SK-N-SH treated with all-trans-retinoic acid at 6 μM for 48 hours (cell line): ENCODE data around the gene RHO.

ENCODE experiments used
- ATAC-seq: fragments of 200-7000 bp; cut with Tn5 transposase; 3 replicates; pipeline ENCODE4 v1.9.1; 2020; ENCODE audit warnings: mild to moderate bottlenecking, moderate library complexity
- ARNTL ChIP-seq: fragments of 450-650 bp; formaldehyde crosslinking; IDR thresholded peaks from 2 replicates; pipeline ENCODE4 v1.5.0; 2020; ENCODE audit warnings: low read depth, mild to moderate bottlenecking, moderate library complexity, borderline replicate concordance
- BACH2 ChIP-seq: fragments of 250-450 bp; sonication (Bioruptor Pico); IDR thresholded peaks from 2 replicates; pipeline ENCODE4 v1.9.0; 2021; ENCODE audit warnings: mild to moderate bottlenecking, borderline replicate concordance
- CSDC2 ChIP-seq: fragments of 250-450 bp; sonication (Bioruptor Pico); IDR thresholded peaks from 2 replicates; pipeline ENCODE4 v1.5.0; 2020; ENCODE audit warnings: mild to moderate bottlenecking, moderate library complexity
- ESRRG ChIP-seq: fragments of 250-450 bp; sonication (Bioruptor Pico); IDR thresholded peaks from 2 replicates; pipeline ENCODE4 v1.6.1; 2021; ENCODE audit warnings: mild to moderate bottlenecking
- GLIS3 ChIP-seq: fragments of 250-450 bp; sonication (Bioruptor Pico); IDR thresholded peaks from 2 replicates; pipeline ENCODE4 v1.5.0; 2020; ENCODE audit warnings: mild to moderate bottlenecking, moderate library complexity
- ISL1 ChIP-seq: fragments of 250-450 bp; sonication (Bioruptor Pico); IDR thresholded peaks from 2 replicates; pipeline ENCODE4 v2.1.2; 2022; ENCODE audit warnings: mild to moderate bottlenecking, moderate library complexity
- PPARA ChIP-seq: fragments of 250-450 bp; sonication (Bioruptor Pico); IDR thresholded peaks from 2 replicates; pipeline ENCODE4 v1.5.0; 2020; ENCODE audit warnings: mild to moderate bottlenecking, borderline replicate concordance
- RARB ChIP-seq: fragments of 250-450 bp; sonication (Bioruptor Pico); IDR thresholded peaks from 2 replicates; pipeline ENCODE4 v1.8.0; 2021; ENCODE audit warnings: mild to moderate bottlenecking, moderate library complexity
- SNAI2 ChIP-seq: fragments of 250-450 bp; sonication (Bioruptor Pico); IDR thresholded peaks from 2 replicates; pipeline ENCODE4 v1.5.0; 2020; ENCODE audit warnings: mild to moderate bottlenecking, moderate library complexity
- TOX ChIP-seq: fragments of 250-450 bp; sonication (Bioruptor Pico); IDR thresholded peaks from 2 replicates; pipeline ENCODE4 v1.8.0; 2021; ENCODE audit warnings: mild to moderate bottlenecking, moderate library complexity, borderline replicate concordance
- ZFP3 ChIP-seq: fragments of 250-450 bp; sonication (Bioruptor Pico); IDR thresholded peaks from 2 replicates; pipeline ENCODE4 v1.5.0; 2020; ENCODE audit warnings: mild to moderate bottlenecking, moderate library complexity
- ZNF565 ChIP-seq: fragments of 450-650 bp; formaldehyde crosslinking; conservative IDR thresholded peaks from 2 replicates; pipeline ENCODE4 v1.5.0; 2020; ENCODE audit warnings: low read depth, mild to moderate bottlenecking, moderate library complexity
- ZNF70 ChIP-seq: fragments of 450-650 bp; formaldehyde crosslinking; IDR thresholded peaks from 2 replicates; pipeline ENCODE4 v1.5.0; 2020; ENCODE audit warnings: mild to moderate bottlenecking, moderate library complexity
- ZNF8 ChIP-seq: fragments of 450-650 bp; formaldehyde crosslinking; IDR thresholded peaks from 2 replicates; pipeline ENCODE4 v1.5.0; 2020; ENCODE audit warnings: mild to moderate bottlenecking, moderate library complexity
- TF ChIP-seq, protein P1 (sequence below): fragments of 250-450 bp; sonication (Bioruptor Pico); IDR thresholded peaks from 2 replicates; pipeline ENCODE4 v1.5.1; 2020; ENCODE audit warnings: low read depth, mild to moderate bottlenecking, moderate library complexity
- TF ChIP-seq, protein P2 (sequence below): fragments of 250-450 bp; sonication (Bioruptor Pico); IDR thresholded peaks from 2 replicates; pipeline ENCODE4 v1.5.0; 2020; ENCODE audit warnings: mild to moderate bottlenecking, moderate library complexity
- TF ChIP-seq, protein P3 (sequence below): fragments of 250-450 bp; sonication (Bioruptor Pico); IDR thresholded peaks from 2 replicates; pipeline ENCODE4 v1.8.0; 2021; ENCODE audit warnings: low read depth, mild to moderate bottlenecking, moderate library complexity, borderline replicate concordance
- TF ChIP-seq, protein P4 (sequence below): fragments of 250-450 bp; sonication (Bioruptor Pico); IDR thresholded peaks from 2 replicates; pipeline ENCODE4 v1.8.0; 2020; ENCODE audit warnings: mild to moderate bottlenecking, moderate library complexity, borderline replicate concordance

Gene RHO

DNA sequence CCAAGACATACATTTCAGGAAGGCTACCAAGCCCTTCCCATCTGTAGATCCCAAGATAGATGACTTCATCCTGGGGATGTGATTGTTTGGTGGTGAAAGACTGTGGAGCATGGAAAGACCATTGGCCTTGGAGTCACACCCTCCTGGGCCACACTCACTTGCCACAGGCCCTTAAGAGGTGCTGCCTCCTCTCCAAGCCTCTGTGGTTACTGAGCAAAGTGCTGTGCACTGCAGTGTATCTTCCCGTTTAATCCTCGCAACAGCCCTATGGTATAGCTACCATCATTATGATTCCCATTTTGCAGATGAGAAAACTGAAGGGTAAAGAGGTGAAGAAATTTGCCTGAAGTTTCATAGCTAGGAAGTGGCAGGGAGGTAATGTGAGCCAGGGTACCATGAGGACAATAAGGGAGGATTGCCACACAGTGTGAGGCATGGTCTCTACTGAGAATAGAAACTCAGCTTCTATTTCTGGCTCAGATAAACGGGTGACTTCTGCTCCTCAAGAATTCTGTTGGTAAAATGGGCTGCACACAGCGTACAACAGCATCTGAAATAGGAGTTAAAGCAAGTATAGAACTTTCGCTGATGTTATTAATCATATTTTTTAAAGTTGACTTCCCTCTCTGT, 23.9 kb upstream of the RHO start:
- no peak for ATAC-seq
- TF ChIP-seq ZNF70 (CRISPR knock-in tag), result no peak

DNA sequence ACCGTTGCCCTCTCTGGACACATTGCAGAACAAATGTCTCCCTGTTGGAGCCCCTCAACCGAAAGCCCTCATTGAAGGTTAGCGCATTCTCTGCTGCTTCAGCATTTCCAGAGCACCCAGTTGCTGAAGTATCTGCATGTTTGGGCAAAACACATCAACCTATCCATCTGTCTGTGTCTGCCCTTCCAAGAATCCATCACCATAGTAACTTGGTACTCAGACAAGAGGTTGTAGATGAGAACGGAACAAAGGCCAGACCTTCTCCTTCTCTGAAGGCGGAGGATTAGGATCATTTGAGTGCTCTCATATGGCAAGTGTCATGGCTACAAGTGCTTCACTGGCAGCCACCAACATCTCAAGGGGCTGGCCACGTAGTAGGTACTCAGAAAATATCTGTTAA, 23.1 kb upstream of the RHO start:
- no peak for TF ChIP-seq TOX (CRISPR knock-in tag)
- TF ChIP-seq, protein P1, sequence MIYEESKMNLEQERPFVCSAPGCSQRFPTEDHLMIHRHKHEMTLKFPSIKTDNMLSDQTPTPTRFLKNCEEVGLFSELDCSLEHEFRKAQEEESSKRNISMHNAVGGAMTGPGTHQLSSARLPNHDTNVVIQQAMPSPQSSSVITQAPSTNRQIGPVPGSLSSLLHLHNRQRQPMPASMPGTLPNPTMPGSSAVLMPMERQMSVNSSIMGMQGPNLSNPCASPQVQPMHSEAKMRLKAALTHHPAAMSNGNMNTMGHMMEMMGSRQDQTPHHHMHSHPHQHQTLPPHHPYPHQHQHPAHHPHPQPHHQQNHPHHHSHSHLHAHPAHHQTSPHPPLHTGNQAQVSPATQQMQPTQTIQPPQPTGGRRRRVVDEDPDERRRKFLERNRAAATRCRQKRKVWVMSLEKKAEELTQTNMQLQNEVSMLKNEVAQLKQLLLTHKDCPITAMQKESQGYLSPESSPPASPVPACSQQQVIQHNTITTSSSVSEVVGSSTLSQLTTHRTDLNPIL (CRISPR knock-in tag), result no peak
- no peak for TF ChIP-seq ISL1 (CRISPR knock-in tag)
- no peak for TF ChIP-seq BACH2 (CRISPR knock-in tag)
- TF ChIP-seq, protein P2, sequence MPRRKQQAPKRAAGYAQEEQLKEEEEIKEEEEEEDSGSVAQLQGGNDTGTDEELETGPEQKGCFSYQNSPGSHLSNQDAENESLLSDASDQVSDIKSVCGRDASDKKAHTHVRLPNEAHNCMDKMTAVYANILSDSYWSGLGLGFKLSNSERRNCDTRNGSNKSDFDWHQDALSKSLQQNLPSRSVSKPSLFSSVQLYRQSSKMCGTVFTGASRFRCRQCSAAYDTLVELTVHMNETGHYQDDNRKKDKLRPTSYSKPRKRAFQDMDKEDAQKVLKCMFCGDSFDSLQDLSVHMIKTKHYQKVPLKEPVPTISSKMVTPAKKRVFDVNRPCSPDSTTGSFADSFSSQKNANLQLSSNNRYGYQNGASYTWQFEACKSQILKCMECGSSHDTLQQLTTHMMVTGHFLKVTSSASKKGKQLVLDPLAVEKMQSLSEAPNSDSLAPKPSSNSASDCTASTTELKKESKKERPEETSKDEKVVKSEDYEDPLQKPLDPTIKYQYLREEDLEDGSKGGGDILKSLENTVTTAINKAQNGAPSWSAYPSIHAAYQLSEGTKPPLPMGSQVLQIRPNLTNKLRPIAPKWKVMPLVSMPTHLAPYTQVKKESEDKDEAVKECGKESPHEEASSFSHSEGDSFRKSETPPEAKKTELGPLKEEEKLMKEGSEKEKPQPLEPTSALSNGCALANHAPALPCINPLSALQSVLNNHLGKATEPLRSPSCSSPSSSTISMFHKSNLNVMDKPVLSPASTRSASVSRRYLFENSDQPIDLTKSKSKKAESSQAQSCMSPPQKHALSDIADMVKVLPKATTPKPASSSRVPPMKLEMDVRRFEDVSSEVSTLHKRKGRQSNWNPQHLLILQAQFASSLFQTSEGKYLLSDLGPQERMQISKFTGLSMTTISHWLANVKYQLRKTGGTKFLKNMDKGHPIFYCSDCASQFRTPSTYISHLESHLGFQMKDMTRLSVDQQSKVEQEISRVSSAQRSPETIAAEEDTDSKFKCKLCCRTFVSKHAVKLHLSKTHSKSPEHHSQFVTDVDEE (CRISPR knock-in tag), result no peak
- no peak for TF ChIP-seq ZNF8 (CRISPR knock-in tag)
- no peak for TF ChIP-seq ARNTL (CRISPR knock-in tag)
- no peak for TF ChIP-seq ESRRG (CRISPR knock-in tag)
- no peak for TF ChIP-seq SNAI2 (CRISPR knock-in tag)
- ATAC-seq, result no peak

DNA sequence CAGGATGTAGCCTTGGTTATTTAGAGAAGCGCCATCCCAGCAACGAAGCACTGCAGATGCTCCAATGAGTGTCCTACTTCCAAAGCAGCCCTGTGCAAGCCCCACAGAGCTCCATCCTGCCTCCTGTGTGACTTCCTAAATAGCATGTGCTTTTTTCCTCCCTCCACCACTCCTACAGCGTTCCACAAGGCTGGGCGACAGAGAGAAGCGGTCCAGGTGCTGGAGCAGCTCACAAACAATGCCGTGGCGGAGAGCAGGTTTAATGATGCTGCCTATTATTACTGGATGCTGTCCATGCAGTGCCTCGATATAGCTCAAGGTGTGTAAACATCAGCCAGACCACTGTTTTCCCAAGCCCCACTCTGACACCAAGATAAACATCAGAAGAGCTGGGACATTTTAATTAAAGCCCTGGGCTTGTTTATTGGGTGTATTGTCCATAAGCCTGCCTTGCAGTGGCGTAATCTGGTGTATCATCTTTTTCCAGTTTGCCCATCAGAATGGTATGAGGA, 22.2 kb upstream of the RHO start:
- ATAC-seq, result no peak
- TF ChIP-seq, protein P3, sequence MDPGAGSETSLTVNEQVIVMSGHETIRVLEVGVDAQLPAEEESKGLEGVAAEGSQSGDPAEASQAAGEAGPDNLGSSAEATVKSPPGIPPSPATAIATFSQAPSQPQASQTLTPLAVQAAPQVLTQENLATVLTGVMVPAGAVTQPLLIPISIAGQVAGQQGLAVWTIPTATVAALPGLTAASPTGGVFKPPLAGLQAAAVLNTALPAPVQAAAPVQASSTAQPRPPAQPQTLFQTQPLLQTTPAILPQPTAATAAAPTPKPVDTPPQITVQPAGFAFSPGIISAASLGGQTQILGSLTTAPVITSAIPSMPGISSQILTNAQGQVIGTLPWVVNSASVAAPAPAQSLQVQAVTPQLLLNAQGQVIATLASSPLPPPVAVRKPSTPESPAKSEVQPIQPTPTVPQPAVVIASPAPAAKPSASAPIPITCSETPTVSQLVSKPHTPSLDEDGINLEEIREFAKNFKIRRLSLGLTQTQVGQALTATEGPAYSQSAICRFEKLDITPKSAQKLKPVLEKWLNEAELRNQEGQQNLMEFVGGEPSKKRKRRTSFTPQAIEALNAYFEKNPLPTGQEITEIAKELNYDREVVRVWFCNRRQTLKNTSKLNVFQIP, result no peak
- no peak for TF ChIP-seq GLIS3 (CRISPR knock-in tag)
- TF ChIP-seq PPARA (CRISPR knock-in tag), result no peak

DNA sequence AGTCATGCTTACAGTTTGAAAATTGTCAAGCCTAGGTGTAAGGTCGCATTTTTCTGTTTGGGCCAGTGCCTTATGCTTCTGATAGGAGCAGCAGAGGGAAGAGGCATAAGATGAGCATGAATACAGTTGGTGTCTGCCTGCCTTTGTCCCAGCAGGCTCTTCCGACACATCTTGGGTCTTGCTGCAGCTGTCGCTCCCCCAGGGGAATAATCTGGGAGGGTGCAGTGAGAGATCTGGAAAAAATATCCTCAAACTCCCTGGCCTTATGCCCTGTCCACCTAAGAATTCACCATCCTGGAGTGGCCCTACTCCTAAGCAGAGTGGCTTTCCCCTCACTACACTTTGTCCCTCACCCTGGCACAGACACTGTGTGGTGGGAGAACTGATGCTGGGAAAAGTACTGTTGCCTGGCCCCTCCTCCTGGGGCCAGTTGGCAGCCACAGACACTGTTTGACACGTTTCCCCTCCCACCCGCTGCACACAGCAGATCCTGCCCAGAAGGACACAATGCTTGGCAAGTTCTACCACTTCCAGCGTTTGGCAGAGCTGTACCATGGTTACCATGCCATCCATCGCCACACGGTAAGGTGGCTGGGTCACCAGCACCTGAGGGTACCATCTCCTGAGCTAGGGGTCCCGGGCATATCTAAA, 21.1 kb upstream of the RHO start:
- ATAC-seq, result no peak
- TF ChIP-seq TOX (CRISPR knock-in tag) (no peak), SNAI2 (CRISPR knock-in tag) (no peak), PPARA (CRISPR knock-in tag) (no peak), CSDC2 (no peak), RARB (CRISPR knock-in tag) (no peak), ARNTL (CRISPR knock-in tag) (no peak), ZFP3 (CRISPR knock-in tag) (no peak), ZNF70 (CRISPR knock-in tag) (no peak), BACH2 (CRISPR knock-in tag) (no peak), ZNF565 (no peak)
- TF ChIP-seq, protein P2 (CRISPR knock-in tag), result no peak
- TF ChIP-seq, protein P1 (CRISPR knock-in tag), result no peak
- TF ChIP-seq, protein P3, result no peak
- TF ChIP-seq, protein P4, sequence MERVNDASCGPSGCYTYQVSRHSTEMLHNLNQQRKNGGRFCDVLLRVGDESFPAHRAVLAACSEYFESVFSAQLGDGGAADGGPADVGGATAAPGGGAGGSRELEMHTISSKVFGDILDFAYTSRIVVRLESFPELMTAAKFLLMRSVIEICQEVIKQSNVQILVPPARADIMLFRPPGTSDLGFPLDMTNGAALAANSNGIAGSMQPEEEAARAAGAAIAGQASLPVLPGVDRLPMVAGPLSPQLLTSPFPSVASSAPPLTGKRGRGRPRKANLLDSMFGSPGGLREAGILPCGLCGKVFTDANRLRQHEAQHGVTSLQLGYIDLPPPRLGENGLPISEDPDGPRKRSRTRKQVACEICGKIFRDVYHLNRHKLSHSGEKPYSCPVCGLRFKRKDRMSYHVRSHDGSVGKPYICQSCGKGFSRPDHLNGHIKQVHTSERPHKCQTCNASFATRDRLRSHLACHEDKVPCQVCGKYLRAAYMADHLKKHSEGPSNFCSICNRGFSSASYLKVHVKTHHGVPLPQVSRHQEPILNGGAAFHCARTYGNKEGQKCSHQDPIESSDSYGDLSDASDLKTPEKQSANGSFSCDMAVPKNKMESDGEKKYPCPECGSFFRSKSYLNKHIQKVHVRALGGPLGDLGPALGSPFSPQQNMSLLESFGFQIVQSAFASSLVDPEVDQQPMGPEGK (CRISPR knock-in tag), result no peak
